ENCODE measurements around the gene PRCD. TPM values are rescaled to one million over a fixed set of nuclear protein-coding genes. Genes with fewer than 3 reads are reported as not detected.

PRCD gene
- total RNA-seq, 2 experiments from 2014 or later: not detected

DNA sequence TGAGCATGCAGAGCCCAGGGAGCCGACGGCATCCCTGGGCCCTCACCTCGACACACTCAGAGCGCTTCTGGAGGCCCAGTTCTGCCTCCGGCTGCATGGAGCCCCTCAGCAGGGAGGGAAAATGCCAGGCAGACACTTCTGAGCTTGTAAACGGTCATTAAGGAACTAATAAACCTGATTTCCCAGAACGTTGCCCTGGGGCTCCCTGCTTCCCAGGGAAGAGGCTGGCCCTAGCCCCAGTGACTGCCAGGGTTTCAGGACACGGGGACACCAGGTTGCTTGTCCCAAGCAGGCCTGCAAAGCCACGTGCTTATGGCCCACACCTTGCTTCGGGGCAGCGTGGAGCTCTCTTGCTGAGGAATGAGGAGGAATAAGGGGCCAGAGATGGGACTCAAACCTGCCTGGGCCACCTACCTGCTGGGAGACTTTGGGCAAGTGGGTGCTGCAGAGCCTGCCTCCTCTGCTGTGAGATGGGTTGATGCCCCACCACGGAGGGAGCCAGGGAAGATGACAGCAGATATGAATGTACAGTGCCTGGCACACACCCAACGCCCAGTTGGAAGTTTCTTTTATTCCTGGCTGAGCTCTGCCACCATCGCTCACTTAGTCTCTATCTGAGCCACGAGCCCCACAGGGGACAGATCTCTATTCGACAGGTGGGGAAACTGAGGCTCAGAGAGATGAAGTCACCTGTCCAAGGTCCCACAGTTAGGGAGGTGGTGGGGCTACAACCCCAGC lies 44.0 kb upstream of the PRCD start:
- ChIA-PET POLR2A (no interaction called here), CTCF (no interaction called here)
- TF ChIP-seq, protein P1, sequence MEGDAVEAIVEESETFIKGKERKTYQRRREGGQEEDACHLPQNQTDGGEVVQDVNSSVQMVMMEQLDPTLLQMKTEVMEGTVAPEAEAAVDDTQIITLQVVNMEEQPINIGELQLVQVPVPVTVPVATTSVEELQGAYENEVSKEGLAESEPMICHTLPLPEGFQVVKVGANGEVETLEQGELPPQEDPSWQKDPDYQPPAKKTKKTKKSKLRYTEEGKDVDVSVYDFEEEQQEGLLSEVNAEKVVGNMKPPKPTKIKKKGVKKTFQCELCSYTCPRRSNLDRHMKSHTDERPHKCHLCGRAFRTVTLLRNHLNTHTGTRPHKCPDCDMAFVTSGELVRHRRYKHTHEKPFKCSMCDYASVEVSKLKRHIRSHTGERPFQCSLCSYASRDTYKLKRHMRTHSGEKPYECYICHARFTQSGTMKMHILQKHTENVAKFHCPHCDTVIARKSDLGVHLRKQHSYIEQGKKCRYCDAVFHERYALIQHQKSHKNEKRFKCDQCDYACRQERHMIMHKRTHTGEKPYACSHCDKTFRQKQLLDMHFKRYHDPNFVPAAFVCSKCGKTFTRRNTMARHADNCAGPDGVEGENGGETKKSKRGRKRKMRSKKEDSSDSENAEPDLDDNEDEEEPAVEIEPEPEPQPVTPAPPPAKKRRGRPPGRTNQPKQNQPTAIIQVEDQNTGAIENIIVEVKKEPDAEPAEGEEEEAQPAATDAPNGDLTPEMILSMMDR (IDR thresholded peaks at IDR 0.05): no peak
- DNase-seq (no peak), ATAC-seq (ENCODE audit: poor library complexity) (no peak)
- Mint-ChIP-seq H3K36me3 (ENCODE audit: low read depth) (no peaks in the 10 kb centered on the region), H3K27me3 (no peaks in the 10 kb centered on the region), H3K4me1 (ENCODE audit: low read depth) (peaks cover 51% of the 10 kb centered on the region), H3K9me3 (no peaks in the 10 kb centered on the region), H3K27ac (no peak overlapping the region), H3K4me3 (no peak overlapping the region)
- intact Hi-C loops (cut with DNase I, micrococcal nuclease): no loop called here
- H3K4me1 ChIP-seq (ENCODE audit: insufficient read depth, low read length): peaks cover 84% of the 10 kb centered on the region
- H3K9me3 ChIP-seq (ENCODE audit: control insufficient read depth in 1 of 2, insufficient read depth in 1 of 2, low read length in 2 of 2): no peaks in the 10 kb centered on the region
- H3K4me3 ChIP-seq (ENCODE audit: low read length): no peak overlapping the region
- H3K27me3 ChIP-seq (ENCODE audit: control insufficient read depth in 1 of 2, insufficient read depth in 2 of 2, low read length in 2 of 2): no peaks in the 10 kb centered on the region
- no peak overlapping the region for H3K27ac ChIP-seq (ENCODE audit: low read depth in 1 of 2, low read length in 2 of 2)
- peaks cover 2% of the 10 kb centered on the region for H3K36me3 ChIP-seq (ENCODE audit: insufficient read depth, low read length)

DNA sequence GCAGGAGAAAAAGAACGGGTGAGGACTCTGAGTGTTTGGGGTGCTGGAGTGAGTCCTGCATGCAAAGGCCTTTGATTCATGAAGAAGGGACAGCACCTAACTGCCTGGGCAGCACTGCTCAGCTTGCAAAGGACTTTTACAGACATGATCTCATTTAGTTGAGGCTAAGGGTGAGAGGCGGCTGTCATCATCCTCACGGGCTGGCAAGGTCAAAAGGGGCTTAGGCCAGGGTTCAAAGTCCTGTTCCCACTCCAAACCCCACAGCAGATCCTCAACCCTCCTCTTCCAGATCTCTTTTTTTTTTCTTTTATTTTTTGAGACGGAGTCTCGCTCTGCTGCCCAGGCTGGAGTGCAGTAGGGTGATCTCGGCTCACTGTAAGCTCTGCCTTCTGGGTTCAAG lies 43.4 kb upstream of the PRCD start:
- no peaks in the 10 kb centered on the region for H3K9me3 ChIP-seq (ENCODE audit: control insufficient read depth in 1 of 2, insufficient read depth in 1 of 2, low read length in 2 of 2)
- no peaks in the 10 kb centered on the region for H3K9me3 Mint-ChIP-seq

DNA sequence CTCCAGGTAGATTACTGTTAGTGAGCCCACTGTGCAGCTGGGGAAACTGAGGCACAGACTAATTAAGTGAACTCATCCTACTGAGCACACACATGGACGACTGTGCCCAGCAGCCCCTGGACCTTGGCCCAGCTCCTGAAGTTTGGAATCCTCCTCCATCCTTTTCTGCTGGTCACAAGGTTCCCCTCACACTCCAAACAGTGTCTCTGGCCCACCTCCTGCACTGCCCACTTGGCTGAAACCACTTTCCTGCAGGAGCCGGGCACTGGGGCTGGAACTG lies 42.2 kb upstream of the PRCD start:
- no peak overlapping the region for H3K27ac ChIP-seq (ENCODE audit: low read depth in 1 of 2, low read length in 2 of 2)
- no peak for DNase-seq
- POLR2A ChIA-PET: no interaction called here
- no peaks in the 10 kb centered on the region for H3K9me3 Mint-ChIP-seq
- TF ChIP-seq, protein P1 (IDR thresholded peaks at IDR 0.05): no peak
- no peak overlapping the region for H3K4me3 ChIP-seq (ENCODE audit: low read length)
- no peaks in the 10 kb centered on the region for H3K27me3 ChIP-seq (ENCODE audit: control insufficient read depth in 1 of 2, insufficient read depth in 2 of 2, low read length in 2 of 2)
- CTCF ChIA-PET: no interaction called here
- H3K4me1 ChIP-seq (ENCODE audit: insufficient read depth, low read length): peaks cover 79% of the 10 kb centered on the region
- no peak overlapping the region for H3K27ac Mint-ChIP-seq
- H3K9me3 ChIP-seq (ENCODE audit: control insufficient read depth in 1 of 2, insufficient read depth in 1 of 2, low read length in 2 of 2): no peaks in the 10 kb centered on the region
- H3K4me1 Mint-ChIP-seq (ENCODE audit: low read depth): peaks cover 51% of the 10 kb centered on the region
- no peaks in the 10 kb centered on the region for H3K36me3 Mint-ChIP-seq (ENCODE audit: low read depth)
- no peak overlapping the region for H3K4me3 Mint-ChIP-seq
- intact Hi-C loops (cut with DNase I, micrococcal nuclease): no loop called here
- no peak for ATAC-seq (ENCODE audit: poor library complexity)
- peaks cover 2% of the 10 kb centered on the region for H3K36me3 ChIP-seq (ENCODE audit: insufficient read depth, low read length)
- H3K27me3 Mint-ChIP-seq: no peaks in the 10 kb centered on the region

More for the DNA sequence above, 43.4 kb upstream of the PRCD start:
- peaks cover 80% of the 10 kb centered on the region for H3K4me1 ChIP-seq (ENCODE audit: insufficient read depth, low read length)
- H3K36me3 Mint-ChIP-seq (ENCODE audit: low read depth): no peaks in the 10 kb centered on the region
- no peak overlapping the region for H3K27ac ChIP-seq (ENCODE audit: low read depth in 1 of 2, low read length in 2 of 2)
- peaks cover 2% of the 10 kb centered on the region for H3K36me3 ChIP-seq (ENCODE audit: insufficient read depth, low read length)
- TF ChIP-seq, protein P1 (IDR thresholded peaks at IDR 0.05): no peak
- peaks cover 54% of the 10 kb centered on the region for H3K4me1 Mint-ChIP-seq (ENCODE audit: low read depth)
- intact Hi-C loops (cut with DNase I, micrococcal nuclease): no loop called here
- POLR2A ChIA-PET: no interaction called here
- no peak overlapping the region for H3K4me3 ChIP-seq (ENCODE audit: low read length)
- CTCF ChIA-PET: no interaction called here
- no peak overlapping the region for H3K27ac Mint-ChIP-seq
- DNase-seq: no peak
- no peak for ATAC-seq (ENCODE audit: poor library complexity)
- H3K27me3 ChIP-seq (ENCODE audit: control insufficient read depth in 1 of 2, insufficient read depth in 2 of 2, low read length in 2 of 2): no peaks in the 10 kb centered on the region
- H3K27me3 Mint-ChIP-seq: no peaks in the 10 kb centered on the region
- no peak overlapping the region for H3K4me3 Mint-ChIP-seq

Data from CD4-positive, alpha-beta T cell (primary cell).